Hepatocyte (in vitro differentiated cells): ENCODE measurements around the gene LIN7B. TPM values are rescaled to one million over a fixed set of nuclear protein-coding genes. Genes with fewer than 3 reads are reported as not detected.

ENCODE experiments used
- DNase-seq: peaks from one replicate; pipeline ENCODE4 v3.0.0-alpha.2; 2016; ENCODE audit warnings: low spot score
- H2AFZ ChIP-seq: fragments of 200-600 bp; sonication (generic); 2 replicates; pipeline ENCODE4 v1.6.0; 2016; ENCODE audit warnings: antibody characterized with exemption, mild to moderate bottlenecking
- H3K27ac ChIP-seq: fragments of 200-600 bp; sonication (generic); 2 replicates; pipeline ENCODE4 v1.5.1; 2016; ENCODE audit warnings: mild to moderate bottlenecking
- H3K27me3 ChIP-seq: fragments of 200-600 bp; sonication (generic); 2 replicates; pipeline ENCODE4 v1.6.1; 2016
- H3K36me3 ChIP-seq: fragments of 200-600 bp; sonication (generic); replicated peaks from 2 replicates; pipeline ENCODE4 v1.5.1; 2016; ENCODE audit warnings: low read depth; ENCODE audit not compliant: insufficient read depth
- H3K4me1 ChIP-seq: fragments of 200-600 bp; sonication (generic); 2 replicates; pipeline ENCODE4 v1.5.1; 2016; ENCODE audit warnings: mild to moderate bottlenecking, moderate library complexity; ENCODE audit not compliant: insufficient read depth
- H3K4me2 ChIP-seq: fragments of 200-600 bp; sonication (generic); 2 replicates; pipeline ENCODE4 v1.6.0; 2016
- H3K4me3 ChIP-seq: fragments of 200-600 bp; sonication (generic); 2 replicates; pipeline ENCODE4 v1.5.1; 2016; ENCODE audit warnings: mild to moderate bottlenecking
- H3K79me2 ChIP-seq: fragments of 200-600 bp; sonication (generic); 2 replicates; pipeline ENCODE4 v1.6.0; 2017; ENCODE audit warnings: mild to moderate bottlenecking
- H3K9me2 ChIP-seq: fragments of 200-600 bp; sonication (generic); replicated peaks from 2 replicates; pipeline ENCODE4 v1.6.0; 2017; ENCODE audit warnings: mild to moderate bottlenecking; ENCODE audit not compliant: insufficient read depth
- H3K9me3 ChIP-seq: fragments of 200-600 bp; sonication (generic); 2 replicates; pipeline ENCODE4 v1.5.1; 2016; ENCODE audit warnings: low read depth, mild to moderate bottlenecking
- H4K20me1 ChIP-seq: fragments of 200-600 bp; sonication (generic); 2 replicates; pipeline ENCODE4 v1.6.0; 2016; ENCODE audit warnings: mild to moderate bottlenecking; ENCODE audit not compliant: insufficient read depth, poor library complexity, severe bottlenecking
- EZH2 ChIP-seq: fragments of 200-600 bp; sonication (generic); IDR thresholded peaks from 2 replicates; pipeline ENCODE4 v1.6.1; 2016; ENCODE audit warnings: antibody characterized with exemption, mild to moderate bottlenecking, borderline replicate concordance
- EZH2phosphoT487 ChIP-seq: fragments of 200-600 bp; sonication (generic); IDR thresholded peaks from one replicate; pipeline ENCODE4 v1.6.1; 2018; ENCODE audit warnings: antibody characterized with exemption, mild to moderate bottlenecking, low read depth, moderate library complexity; ENCODE audit not compliant: unreplicated experiment, severe bottlenecking
- WGBS: methylation state at CpG from one replicate; pipeline ENCODE4 v1.1.6; 2016; ENCODE audit warnings: low lambda C conversion rate; ENCODE audit errors: missing lambda C conversion rate; 5-methylcytosine and 5-hydroxymethylcytosine counted together
- polyA plus RNA-seq: library from polyadenylated mRNA; unstranded; fragments of >200 nt; fragmentation: Nextera tagmentation; extraction: Ambion mirVana; gene quantifications from 2 replicates; pipeline ENCODE4 v1.2.1, GENCODE V29; 2016
- total RNA-seq: library from RNA; depleted of rRNA; stranded (reverse); fragments of >200 nt; gene quantifications from 2 replicates; pipeline ENCODE4 v1.2.3, GENCODE V29; 2014
- TF ChIP-seq, protein P1 (sequence below): fragments of 200-600 bp; sonication (generic); IDR thresholded peaks from 2 replicates; pipeline ENCODE4 v1.5.1; 2016; ENCODE audit warnings: antibody characterized with exemption, mild to moderate bottlenecking; ENCODE audit not compliant: poor library complexity

LIN7B gene
- total and polyA plus RNA-seq, 2 experiments from 2014 or later, result 8.7 to 18.0 TPM

DNA sequence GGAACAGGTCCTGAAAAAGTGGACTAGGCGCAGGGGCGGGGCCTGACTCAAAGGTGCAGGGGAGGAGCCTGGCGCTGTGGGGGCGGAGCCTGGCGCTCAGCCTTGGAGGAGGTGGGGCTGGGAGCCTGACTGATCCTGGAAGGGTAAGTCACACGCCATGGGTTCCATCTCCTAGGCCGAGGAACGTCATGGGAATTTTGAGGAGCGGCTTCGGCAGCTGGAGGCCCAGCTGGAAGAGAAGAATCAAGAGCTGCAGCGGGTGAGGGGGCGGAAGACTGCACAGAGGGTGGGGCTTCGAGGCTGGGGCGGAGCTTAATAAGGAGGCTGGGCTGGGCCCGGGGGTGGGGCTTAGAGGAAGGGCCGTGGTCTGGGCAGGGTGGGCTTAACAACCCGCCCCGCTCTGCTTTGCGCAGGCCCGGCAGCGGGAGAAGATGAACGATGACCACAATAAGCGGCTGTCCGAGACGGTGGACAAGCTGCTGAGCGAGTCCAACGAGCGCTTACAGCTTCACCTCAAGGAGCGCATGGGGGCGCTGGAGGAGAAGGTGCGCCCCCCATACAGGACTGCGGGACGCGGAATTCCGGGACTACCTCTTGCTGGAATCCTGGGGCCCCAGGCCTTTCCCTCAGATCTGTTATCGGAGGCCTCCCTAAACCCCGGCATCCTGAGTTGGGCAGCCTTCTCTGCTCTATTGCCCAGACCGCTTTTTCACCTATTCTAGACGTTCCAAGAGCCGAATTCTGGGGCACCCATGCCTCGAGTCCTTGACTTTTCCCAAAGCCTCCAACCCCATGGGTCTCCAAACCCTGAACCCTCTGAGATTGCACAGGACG is 19.7 kb downstream of the LIN7B start:
- Histone ChIP-seq H3K36me3 (no peaks in the 10 kb centered on the region), H3K9me3 (no peaks in the 10 kb centered on the region), H3K27ac (no peak overlapping the region), H3K4me1 (no peaks in the 10 kb centered on the region), H3K4me3 (no peak overlapping the region), H3K9me2 (no peaks in the 10 kb centered on the region), H4K20me1 (no peaks in the 10 kb centered on the region), H3K79me2 (no peaks in the 10 kb centered on the region), H2AFZ (no peak overlapping the region), H3K4me2 (peak overlapping the region; percentile 62), H3K27me3 (no peaks in the 10 kb centered on the region)
- DNase-seq, result no peak
- no peak for TF ChIP-seq EZH2
- TF ChIP-seq, protein P1, sequence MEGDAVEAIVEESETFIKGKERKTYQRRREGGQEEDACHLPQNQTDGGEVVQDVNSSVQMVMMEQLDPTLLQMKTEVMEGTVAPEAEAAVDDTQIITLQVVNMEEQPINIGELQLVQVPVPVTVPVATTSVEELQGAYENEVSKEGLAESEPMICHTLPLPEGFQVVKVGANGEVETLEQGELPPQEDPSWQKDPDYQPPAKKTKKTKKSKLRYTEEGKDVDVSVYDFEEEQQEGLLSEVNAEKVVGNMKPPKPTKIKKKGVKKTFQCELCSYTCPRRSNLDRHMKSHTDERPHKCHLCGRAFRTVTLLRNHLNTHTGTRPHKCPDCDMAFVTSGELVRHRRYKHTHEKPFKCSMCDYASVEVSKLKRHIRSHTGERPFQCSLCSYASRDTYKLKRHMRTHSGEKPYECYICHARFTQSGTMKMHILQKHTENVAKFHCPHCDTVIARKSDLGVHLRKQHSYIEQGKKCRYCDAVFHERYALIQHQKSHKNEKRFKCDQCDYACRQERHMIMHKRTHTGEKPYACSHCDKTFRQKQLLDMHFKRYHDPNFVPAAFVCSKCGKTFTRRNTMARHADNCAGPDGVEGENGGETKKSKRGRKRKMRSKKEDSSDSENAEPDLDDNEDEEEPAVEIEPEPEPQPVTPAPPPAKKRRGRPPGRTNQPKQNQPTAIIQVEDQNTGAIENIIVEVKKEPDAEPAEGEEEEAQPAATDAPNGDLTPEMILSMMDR, result no peak
- no peak for TF ChIP-seq EZH2phosphoT487
- WGBS, result 87% methylated on average over 38 of the region's 42 CpGs

DNA sequence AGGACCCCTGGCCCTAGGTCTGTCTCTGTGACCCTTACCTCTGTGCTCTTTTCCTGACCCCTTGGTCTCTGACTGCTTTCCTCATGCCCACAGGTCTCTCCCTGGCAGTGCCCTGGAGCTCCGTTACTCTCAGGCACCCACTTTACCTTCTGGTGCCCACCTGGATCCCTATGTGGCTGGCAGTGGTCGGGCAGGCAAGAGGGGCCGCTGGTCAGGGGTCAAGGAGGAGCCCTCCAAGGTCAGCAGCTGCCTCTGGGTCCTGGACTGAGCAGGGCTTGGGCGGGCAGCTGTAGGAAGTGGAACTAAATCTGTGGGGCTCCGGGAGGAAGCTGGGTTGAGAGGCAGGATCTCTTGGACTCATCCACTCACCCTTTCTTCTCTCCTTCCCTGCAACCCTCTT is 21.5 kb downstream of the LIN7B start:
- Histone ChIP-seq H3K4me1 (no peaks in the 10 kb centered on the region), H2AFZ (no peak overlapping the region), H3K9me2 (no peaks in the 10 kb centered on the region), H3K79me2 (no peaks in the 10 kb centered on the region), H3K4me3 (no peak overlapping the region), H3K27me3 (no peaks in the 10 kb centered on the region), H3K27ac (no peak overlapping the region), H3K36me3 (no peaks in the 10 kb centered on the region), H4K20me1 (no peaks in the 10 kb centered on the region), H3K9me3 (no peaks in the 10 kb centered on the region), H3K4me2 (no peak overlapping the region)
- DNase-seq, result no peak
- 94% methylated on average over 5 of the region's 5 CpGs for WGBS
- TF ChIP-seq, protein P1, result no peak
- TF ChIP-seq EZH2, result no peak
- TF ChIP-seq EZH2phosphoT487, result no peak

DNA sequence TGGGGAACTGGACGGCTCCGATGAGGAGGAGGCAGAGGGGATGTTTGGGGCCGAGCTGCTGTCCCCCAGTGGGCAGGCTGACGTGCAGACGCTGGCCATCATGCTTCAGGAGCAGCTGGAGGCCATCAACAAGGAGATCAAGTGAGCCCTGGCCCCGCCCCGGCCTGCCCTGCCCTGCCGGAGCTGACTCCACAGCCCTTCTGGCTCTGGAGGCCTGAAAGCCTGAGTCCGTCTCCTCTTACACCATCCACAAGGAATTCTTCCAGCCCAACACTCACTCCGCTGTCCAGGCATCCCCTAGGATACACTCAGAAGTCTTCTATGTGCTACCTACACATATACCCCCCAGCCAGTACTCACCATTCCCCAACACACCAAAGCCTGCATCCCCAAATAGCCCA is 22.6 kb downstream of the LIN7B start:
- Histone ChIP-seq H3K9me2 (no peaks in the 10 kb centered on the region), H3K27ac (no peak overlapping the region), H3K79me2 (no peaks in the 10 kb centered on the region), H3K4me1 (no peaks in the 10 kb centered on the region), H3K36me3 (no peaks in the 10 kb centered on the region), H4K20me1 (no peaks in the 10 kb centered on the region), H3K4me2 (no peak overlapping the region), H3K9me3 (no peaks in the 10 kb centered on the region), H2AFZ (no peak overlapping the region), H3K27me3 (no peaks in the 10 kb centered on the region), H3K4me3 (no peak overlapping the region)
- DNase-seq, result no peak
- WGBS, result 79% methylated on average over 10 of the region's 10 CpGs
- TF ChIP-seq, protein P1, result no peak
- TF ChIP-seq EZH2phosphoT487 (no peak), EZH2 (no peak)
